ENCODE results near the gene PDCD5.

DNA sequence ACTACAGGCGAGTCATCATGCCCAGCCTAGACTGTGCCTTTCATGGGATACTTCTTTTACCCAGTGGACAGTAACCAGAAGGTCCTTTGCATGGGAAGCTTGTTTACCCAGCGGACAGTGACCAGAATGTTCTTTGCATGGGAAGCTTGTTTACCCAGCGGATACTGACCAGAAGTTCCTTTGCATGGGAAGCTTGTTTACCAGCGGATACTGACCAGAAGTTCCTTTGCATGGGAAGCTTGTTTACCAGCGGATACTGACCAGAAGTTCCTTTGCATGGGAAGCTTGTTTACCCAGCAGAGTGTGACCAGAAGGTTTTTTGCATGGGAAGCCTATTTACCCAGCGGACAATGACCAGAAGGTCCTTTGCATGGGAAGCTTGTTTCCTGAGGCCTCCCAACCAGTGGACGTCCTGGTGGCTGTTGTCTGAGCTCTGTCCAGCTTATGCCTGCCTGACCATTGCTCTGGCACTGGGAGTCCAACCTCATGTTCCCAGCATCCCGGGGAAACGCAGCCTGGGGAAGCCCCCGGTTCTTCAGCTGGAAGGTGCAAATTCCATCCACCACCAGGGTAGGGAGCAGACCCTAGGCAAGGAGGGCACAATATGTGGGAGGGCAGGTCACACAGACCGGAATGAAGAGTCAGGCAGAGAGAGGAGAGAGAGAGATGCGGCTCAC lies 41.6 kb upstream of the PDCD5 start:
- TF ChIP-seq, protein P1, sequence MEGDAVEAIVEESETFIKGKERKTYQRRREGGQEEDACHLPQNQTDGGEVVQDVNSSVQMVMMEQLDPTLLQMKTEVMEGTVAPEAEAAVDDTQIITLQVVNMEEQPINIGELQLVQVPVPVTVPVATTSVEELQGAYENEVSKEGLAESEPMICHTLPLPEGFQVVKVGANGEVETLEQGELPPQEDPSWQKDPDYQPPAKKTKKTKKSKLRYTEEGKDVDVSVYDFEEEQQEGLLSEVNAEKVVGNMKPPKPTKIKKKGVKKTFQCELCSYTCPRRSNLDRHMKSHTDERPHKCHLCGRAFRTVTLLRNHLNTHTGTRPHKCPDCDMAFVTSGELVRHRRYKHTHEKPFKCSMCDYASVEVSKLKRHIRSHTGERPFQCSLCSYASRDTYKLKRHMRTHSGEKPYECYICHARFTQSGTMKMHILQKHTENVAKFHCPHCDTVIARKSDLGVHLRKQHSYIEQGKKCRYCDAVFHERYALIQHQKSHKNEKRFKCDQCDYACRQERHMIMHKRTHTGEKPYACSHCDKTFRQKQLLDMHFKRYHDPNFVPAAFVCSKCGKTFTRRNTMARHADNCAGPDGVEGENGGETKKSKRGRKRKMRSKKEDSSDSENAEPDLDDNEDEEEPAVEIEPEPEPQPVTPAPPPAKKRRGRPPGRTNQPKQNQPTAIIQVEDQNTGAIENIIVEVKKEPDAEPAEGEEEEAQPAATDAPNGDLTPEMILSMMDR (IDR thresholded peaks at IDR 0.05): no peak
- TF ChIP-seq POLR2A (IDR thresholded peaks at IDR 0.05) (no peak), POLR2AphosphoS5 (IDR thresholded peaks at IDR 0.05) (no peak)

Measured in prostate gland (tissue), 2 donors.